OCI-LY3 (cell line): ENCODE results near the gene SC5D.

Experiments
- H2AFZ ChIP-seq: fragments of 200-600, 300-600 bp; shearing (Covaris generic); 2 replicates; pipeline ENCODE4 v1.6.0; 2014; ENCODE audit warnings: antibody characterized with exemption, low read depth, low read length
- H3K27ac ChIP-seq: fragments of 200-600, 300-600 bp; sonication (generic); 2 replicates; pipeline ENCODE4 v1.5.1; 2014; ENCODE audit warnings: mild to moderate bottlenecking, low read length, moderate library complexity, mixed read lengths
- H3K27me3 ChIP-seq: fragments of 200-600, 300-600 bp; sonication (generic); 2 replicates; pipeline ENCODE4 v1.6.1; 2014; ENCODE audit warnings: low read depth, low read length, mixed read lengths
- H3K36me3 ChIP-seq: fragments of 200-600, 300-600 bp; sonication (generic); replicated peaks from 2 replicates; pipeline ENCODE3; 2014; ENCODE audit warnings: low read depth, low read length, mixed read lengths
- H3K4me1 ChIP-seq: fragments of 300-600, 200-600 bp; sonication (generic); 2 replicates; pipeline ENCODE4 v1.6.1; 2014; ENCODE audit warnings: low read length, mixed read lengths
- H3K4me2 ChIP-seq: fragments of 200-600, 300-600 bp; sonication (generic); 2 replicates; pipeline ENCODE4 v1.6.1; 2014; ENCODE audit warnings: low read length, mixed read lengths
- H3K4me3 ChIP-seq: fragments of 300-600, 200-600 bp; sonication (generic); 2 replicates; pipeline ENCODE4 v1.5.1; 2014; ENCODE audit warnings: antibody characterized with exemption, mild to moderate bottlenecking, low read length, moderate library complexity
- H3K79me2 ChIP-seq: fragments of 300-600, 200-600 bp; shearing (Covaris generic); 2 replicates; pipeline ENCODE4 v1.6.1; 2014; ENCODE audit warnings: mild to moderate bottlenecking, low read length, mixed read lengths
- H3K9ac ChIP-seq: fragments of 300-600, 200-600 bp; shearing (Covaris generic); 2 replicates; pipeline ENCODE4 v1.6.0; 2014; ENCODE audit warnings: mild to moderate bottlenecking, low read length, moderate library complexity
- H3K9me3 ChIP-seq: fragments of 200-600, 300-600 bp; shearing (Covaris generic); 2 replicates; pipeline ENCODE4 v1.6.1; 2014; ENCODE audit warnings: low read length, mixed read lengths; ENCODE audit not compliant: insufficient read depth
- H4K20me1 ChIP-seq: fragments of 200-600, 300-600 bp; sonication (generic); 2 replicates; pipeline ENCODE4 v1.6.1; 2016; ENCODE audit warnings: low read length, mixed read lengths; ENCODE audit not compliant: insufficient read depth
- EZH2phosphoT487 ChIP-seq: fragments of 200-600 bp; shearing (Covaris generic); IDR thresholded peaks from 2 replicates; pipeline ENCODE4 v1.6.1; 2018; ENCODE audit warnings: antibody characterized with exemption, mixed run types, low read depth
- TF ChIP-seq, protein P1 (sequence below): fragments of 200-600, 300-600 bp; sonication (generic); IDR thresholded peaks from 2 replicates; pipeline ENCODE4 v1.5.1; 2014; ENCODE audit warnings: antibody characterized with exemption, low read length, low read depth

The SC5D gene

DNA sequence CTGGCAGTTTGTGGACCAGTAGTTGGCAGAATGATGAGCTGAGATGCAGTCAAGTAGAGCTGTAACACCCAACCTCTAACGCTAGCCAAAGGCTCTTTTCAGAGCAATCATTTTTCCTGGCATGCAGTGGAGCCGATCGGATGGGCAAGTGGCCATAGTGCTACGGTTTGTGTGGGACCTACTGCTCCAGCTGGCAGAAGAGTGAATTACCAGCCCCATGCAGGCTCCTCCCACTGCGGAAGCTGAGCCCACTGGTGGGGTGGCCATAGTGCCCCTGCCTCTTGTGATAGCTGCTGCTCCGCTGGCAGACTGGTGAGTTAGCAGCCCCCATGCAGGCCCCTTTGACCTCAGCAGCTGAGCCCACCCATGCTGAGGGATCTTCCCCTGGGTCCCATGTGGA, 27.0 kb upstream of the SC5D start:
- no peak for TF ChIP-seq EZH2phosphoT487
- Histone ChIP-seq H3K4me3 (no peak overlapping the region), H3K4me2 (no peak overlapping the region), H3K9ac (no peak overlapping the region), H3K4me1 (no peaks in the 10 kb centered on the region), H3K9me3 (no peaks in the 10 kb centered on the region), H3K27me3 (peaks cover 27% of the 10 kb centered on the region), H4K20me1 (no peaks in the 10 kb centered on the region), H3K79me2 (no peaks in the 10 kb centered on the region), H3K27ac (no peak overlapping the region), H3K36me3 (no peaks in the 10 kb centered on the region), H2AFZ (no peak overlapping the region)

DNA sequence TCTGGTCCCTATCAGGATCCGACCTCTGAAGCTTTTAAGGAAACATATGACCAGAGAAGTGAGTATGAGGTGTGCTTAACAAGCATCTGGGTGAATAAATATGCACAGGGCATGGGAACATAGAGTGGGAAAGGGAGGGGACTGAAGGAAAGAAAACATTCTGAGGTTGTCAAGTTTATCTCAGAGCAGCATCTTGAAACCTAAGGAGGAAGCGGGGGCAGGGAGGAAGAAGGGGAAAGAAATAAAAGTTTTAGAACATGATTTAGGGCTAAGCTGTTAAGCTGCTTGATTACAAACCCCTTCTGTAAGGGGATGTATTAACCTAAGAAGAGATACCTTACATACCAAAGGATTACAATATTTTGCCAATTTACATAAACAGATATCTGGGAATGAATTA, 24.0 kb upstream of the SC5D start:
- H2AFZ ChIP-seq: no peak overlapping the region; the same call in 1 of the 2 replicates
- H3K4me1 ChIP-seq: 0 out of 2 replicates have a peak, but pooled peaks cover 3% of the 10 kb centered on the region
- H3K27ac ChIP-seq: no peak overlapping the region
- H3K9ac ChIP-seq: no peak overlapping the region
- H4K20me1 ChIP-seq: no peaks in the 10 kb centered on the region
- H3K4me3 ChIP-seq: no peak overlapping the region
- H3K4me2 ChIP-seq: no peak overlapping the region
- H3K36me3 ChIP-seq: no peaks in the 10 kb centered on the region
- H3K27me3 ChIP-seq: peaks cover 31% of the 10 kb centered on the region
- H3K79me2 ChIP-seq: no peaks in the 10 kb centered on the region
- TF ChIP-seq, protein P1, sequence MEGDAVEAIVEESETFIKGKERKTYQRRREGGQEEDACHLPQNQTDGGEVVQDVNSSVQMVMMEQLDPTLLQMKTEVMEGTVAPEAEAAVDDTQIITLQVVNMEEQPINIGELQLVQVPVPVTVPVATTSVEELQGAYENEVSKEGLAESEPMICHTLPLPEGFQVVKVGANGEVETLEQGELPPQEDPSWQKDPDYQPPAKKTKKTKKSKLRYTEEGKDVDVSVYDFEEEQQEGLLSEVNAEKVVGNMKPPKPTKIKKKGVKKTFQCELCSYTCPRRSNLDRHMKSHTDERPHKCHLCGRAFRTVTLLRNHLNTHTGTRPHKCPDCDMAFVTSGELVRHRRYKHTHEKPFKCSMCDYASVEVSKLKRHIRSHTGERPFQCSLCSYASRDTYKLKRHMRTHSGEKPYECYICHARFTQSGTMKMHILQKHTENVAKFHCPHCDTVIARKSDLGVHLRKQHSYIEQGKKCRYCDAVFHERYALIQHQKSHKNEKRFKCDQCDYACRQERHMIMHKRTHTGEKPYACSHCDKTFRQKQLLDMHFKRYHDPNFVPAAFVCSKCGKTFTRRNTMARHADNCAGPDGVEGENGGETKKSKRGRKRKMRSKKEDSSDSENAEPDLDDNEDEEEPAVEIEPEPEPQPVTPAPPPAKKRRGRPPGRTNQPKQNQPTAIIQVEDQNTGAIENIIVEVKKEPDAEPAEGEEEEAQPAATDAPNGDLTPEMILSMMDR: no peak
- no peak for TF ChIP-seq EZH2phosphoT487
- no peaks in the 10 kb centered on the region for H3K9me3 ChIP-seq

DNA sequence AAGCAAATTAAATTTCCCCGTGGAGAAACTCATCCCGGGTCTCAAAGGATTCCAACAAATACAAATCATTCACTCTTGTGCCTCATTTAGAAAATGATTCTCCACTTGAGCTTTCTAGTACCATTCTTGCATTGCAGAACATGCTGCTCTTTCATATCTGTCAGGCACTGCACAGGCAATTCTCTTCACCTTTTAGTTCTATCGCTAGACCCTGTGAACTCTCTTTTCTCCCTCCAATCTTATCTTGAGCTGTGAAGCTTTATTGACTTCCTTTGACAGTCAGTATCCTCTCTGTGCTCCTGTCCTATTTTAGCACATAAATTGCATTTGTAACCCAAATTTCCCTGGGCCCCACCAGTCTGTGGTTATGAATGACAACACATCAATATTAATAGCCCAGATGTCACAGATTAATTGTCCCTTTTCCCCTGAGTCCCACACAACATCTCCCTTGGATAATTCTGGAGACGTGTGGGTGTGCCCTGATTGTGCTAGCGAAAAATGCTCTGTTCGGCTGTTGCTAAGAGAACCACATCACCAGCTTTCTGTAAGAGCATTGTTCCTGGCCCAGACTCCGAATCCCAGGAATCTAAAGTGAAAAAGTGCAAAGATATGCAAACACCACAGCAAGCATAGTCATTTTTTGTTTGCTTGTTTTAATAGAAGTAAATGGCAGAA, 22.4 kb upstream of the SC5D start:
- H3K9me3 ChIP-seq: no peaks in the 10 kb centered on the region
- H4K20me1 ChIP-seq: no peaks in the 10 kb centered on the region
- no peak overlapping the region for H3K9ac ChIP-seq
- no peak overlapping the region for H3K4me3 ChIP-seq
- no peaks in the 10 kb centered on the region for H3K79me2 ChIP-seq
- H3K27me3 ChIP-seq: peaks cover 31% of the 10 kb centered on the region
- no peaks in the 10 kb centered on the region for H3K36me3 ChIP-seq
- no peak overlapping the region for H2AFZ ChIP-seq
- H3K4me2 ChIP-seq: no peak overlapping the region
- no peak overlapping the region for H3K27ac ChIP-seq
- H3K4me1 ChIP-seq: 0 out of 2 replicates have a peak, but pooled peaks cover 3% of the 10 kb centered on the region
- no peak for TF ChIP-seq EZH2phosphoT487
- TF ChIP-seq, protein P1: no peak

DNA sequence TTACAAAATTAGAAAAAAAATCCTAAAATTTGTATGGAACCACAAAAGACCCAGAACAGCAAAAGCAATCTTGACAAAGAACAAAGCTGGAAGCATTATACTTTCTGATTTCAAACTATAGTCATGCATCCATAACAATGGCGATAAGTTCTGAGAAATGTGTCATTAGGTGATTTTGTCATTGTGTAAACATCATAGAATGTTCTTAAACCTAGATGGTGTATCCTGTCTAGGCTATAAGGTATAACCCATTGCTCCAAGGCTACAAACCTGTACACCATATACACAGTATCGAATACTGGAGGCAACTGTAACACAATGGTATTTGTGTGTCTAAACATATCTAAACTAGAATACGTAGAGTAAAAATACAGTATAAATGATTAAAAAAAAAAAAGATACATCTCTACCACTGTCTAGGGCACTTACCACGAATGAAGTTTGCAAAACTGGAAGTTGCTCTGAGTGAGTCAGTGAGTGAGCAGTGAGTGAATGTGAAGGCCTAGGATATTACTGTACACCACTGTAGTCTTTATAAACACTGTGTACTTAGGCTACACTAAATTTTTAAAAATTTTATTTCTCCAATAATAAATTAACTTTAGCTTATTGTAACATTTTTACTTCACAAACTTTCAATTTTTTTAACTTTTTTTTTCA, 18.1 kb upstream of the SC5D start:
- Histone ChIP-seq H3K27ac (no peak overlapping the region), H3K4me3 (no peak overlapping the region), H3K9me3 (no peaks in the 10 kb centered on the region), H4K20me1 (no peaks in the 10 kb centered on the region), H3K27me3 (peaks cover 9% of the 10 kb centered on the region; the same call in 1 of the 2 replicates), H3K79me2 (no peaks in the 10 kb centered on the region), H3K9ac (no peak overlapping the region), H3K4me1 (0 out of 2 replicates have a peak, but pooled peaks cover 3% of the 10 kb centered on the region), H3K4me2 (no peak overlapping the region), H2AFZ (no peak overlapping the region), H3K36me3 (no peaks in the 10 kb centered on the region)
- TF ChIP-seq, protein P1: no peak
- TF ChIP-seq EZH2phosphoT487: no peak
